RWPE2 (cell line): ENCODE measurements around the gene NTN1.

ENCODE experiments used
- ATAC-seq: fragments of 200-7000 bp; cut with Tn5 transposase; 3 replicates; pipeline ENCODE4 v1.9.1; 2021; ENCODE audit warnings: low read depth
- DNase-seq: peaks from one replicate; pipeline ENCODE4 v3.0.0-alpha.2; 2020; ENCODE audit warnings: low spot score
- H3K27ac ChIP-seq: fragments of 450-650 bp; 2 replicates; pipeline ENCODE4 v1.5.1; 2017; ENCODE audit warnings: mild to moderate bottlenecking; ENCODE audit not compliant: poor library complexity, severe bottlenecking
- H3K27me3 ChIP-seq: fragments of 250-450 bp; sonication (Bioruptor Pico); 2 replicates; pipeline ENCODE4 v1.5.1; 2021; ENCODE audit warnings: mild to moderate bottlenecking, moderate library complexity; ENCODE audit not compliant: insufficient read depth, poor library complexity, severe bottlenecking
- H3K36me3 ChIP-seq: fragments of 250-450 bp; sonication (Bioruptor Pico); 2 replicates; pipeline ENCODE4 v1.5.1; 2020; ENCODE audit warnings: low read depth, mild to moderate bottlenecking, moderate library complexity
- H3K4me1 ChIP-seq: fragments of 250-450 bp; sonication (Bioruptor Pico); 2 replicates; pipeline ENCODE4 v1.5.1; 2021; ENCODE audit warnings: mild to moderate bottlenecking, moderate library complexity; ENCODE audit not compliant: insufficient read depth, poor library complexity, severe bottlenecking
- H3K4me3 ChIP-seq: fragments of 250-450 bp; sonication (Bioruptor Pico); 2 replicates; pipeline ENCODE4 v1.5.1; 2021; ENCODE audit warnings: mild to moderate bottlenecking, moderate library complexity; ENCODE audit not compliant: severe bottlenecking
- H3K9me3 ChIP-seq: fragments of 250-450 bp; sonication (Bioruptor Pico); 2 replicates; pipeline ENCODE4 v1.5.1; 2021; ENCODE audit warnings: mild to moderate bottlenecking, moderate library complexity; ENCODE audit not compliant: severe bottlenecking
- TF ChIP-seq, protein P1 (sequence below): fragments of 450-650 bp; IDR thresholded peaks from one replicate; pipeline ENCODE4 v1.5.1; 2017; ENCODE audit warnings: mild to moderate bottlenecking, moderate library complexity; ENCODE audit not compliant: poor library complexity, severe bottlenecking

NTN1 gene

DNA sequence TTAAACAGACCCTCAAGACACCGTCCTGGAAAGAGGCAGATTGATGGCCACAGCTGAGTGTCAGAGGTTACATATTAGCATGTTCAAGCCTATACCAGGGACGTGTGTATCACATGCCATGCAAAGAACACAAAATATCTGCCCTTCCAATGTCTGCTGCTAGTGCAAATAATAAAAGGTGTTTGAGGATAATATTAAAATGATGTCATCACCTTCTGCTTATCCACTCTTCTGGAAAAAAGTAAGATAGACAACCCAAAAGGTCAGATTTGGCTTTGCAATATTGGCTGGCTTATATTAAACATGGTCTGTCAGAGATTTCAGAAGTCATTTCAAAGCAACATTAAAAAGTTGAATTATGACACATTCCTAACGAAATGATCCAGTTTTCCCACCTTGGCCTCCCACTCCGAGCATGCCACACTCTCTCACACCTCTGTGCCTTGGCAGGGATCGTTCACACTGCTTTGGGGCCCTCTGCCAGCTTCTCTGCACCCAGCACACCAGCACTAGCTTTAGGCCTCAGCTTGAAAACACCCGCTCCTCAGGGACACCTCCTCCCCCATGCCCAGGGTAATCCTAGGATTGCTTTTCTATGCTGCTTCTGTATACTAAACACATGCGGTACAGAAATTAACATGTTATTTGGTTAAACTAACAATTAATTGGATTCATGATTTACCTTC is 248.2 kb downstream of the NTN1 start:
- H3K4me1 ChIP-seq = no peaks in the 10 kb centered on the region
- H3K27me3 ChIP-seq = no peaks in the 10 kb centered on the region
- ATAC-seq (no peak), DNase-seq (no peak)
- H3K9me3 ChIP-seq = no peaks in the 10 kb centered on the region
- no peak overlapping the region for H3K27ac ChIP-seq
- no peak overlapping the region for H3K4me3 ChIP-seq
- no peaks in the 10 kb centered on the region for H3K36me3 ChIP-seq
- TF ChIP-seq, protein P1, sequence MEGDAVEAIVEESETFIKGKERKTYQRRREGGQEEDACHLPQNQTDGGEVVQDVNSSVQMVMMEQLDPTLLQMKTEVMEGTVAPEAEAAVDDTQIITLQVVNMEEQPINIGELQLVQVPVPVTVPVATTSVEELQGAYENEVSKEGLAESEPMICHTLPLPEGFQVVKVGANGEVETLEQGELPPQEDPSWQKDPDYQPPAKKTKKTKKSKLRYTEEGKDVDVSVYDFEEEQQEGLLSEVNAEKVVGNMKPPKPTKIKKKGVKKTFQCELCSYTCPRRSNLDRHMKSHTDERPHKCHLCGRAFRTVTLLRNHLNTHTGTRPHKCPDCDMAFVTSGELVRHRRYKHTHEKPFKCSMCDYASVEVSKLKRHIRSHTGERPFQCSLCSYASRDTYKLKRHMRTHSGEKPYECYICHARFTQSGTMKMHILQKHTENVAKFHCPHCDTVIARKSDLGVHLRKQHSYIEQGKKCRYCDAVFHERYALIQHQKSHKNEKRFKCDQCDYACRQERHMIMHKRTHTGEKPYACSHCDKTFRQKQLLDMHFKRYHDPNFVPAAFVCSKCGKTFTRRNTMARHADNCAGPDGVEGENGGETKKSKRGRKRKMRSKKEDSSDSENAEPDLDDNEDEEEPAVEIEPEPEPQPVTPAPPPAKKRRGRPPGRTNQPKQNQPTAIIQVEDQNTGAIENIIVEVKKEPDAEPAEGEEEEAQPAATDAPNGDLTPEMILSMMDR = no peak

- TF ChIP-seq, protein P1 = no peak
- no peaks in the 10 kb centered on the region for H3K27me3 ChIP-seq
- no peak overlapping the region for H3K27ac ChIP-seq
- no peaks in the 10 kb centered on the region for H3K4me1 ChIP-seq
- H3K4me3 ChIP-seq = no peak overlapping the region
- H3K36me3 ChIP-seq = no peaks in the 10 kb centered on the region
- DNase-seq (no peak), ATAC-seq (no peak)
- H3K9me3 ChIP-seq = no peaks in the 10 kb centered on the region
These were observed 249.6 kb downstream of the NTN1 start for GRCh38 chr17:9270921-9271320.

DNA sequence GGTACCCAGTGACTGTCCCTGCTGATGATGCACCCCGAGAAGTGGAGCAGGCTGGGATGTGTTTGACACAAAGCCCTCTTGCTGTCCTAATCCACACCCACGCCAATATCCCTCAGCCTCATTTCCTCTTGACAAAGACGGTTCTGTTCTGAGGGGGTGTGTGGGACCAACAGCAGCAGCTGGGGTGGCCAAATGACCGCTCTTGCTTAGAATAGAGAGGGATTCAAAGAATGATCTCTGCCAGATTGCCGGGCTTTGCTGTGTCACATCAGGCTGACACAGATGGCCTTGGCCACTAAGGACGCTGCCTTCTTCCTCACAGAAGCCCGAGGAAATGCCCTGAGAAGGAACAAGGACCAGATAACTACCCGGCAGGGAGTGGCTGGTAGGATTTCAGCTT is 250.7 kb downstream of the NTN1 start:
- Histone ChIP-seq H3K36me3 (no peaks in the 10 kb centered on the region), H3K27me3 (no peaks in the 10 kb centered on the region), H3K4me1 (no peaks in the 10 kb centered on the region), H3K27ac (no peak overlapping the region), H3K9me3 (no peaks in the 10 kb centered on the region), H3K4me3 (no peak overlapping the region)
- no peak for DNase-seq
- ATAC-seq = no peak
- TF ChIP-seq, protein P1 = no peak

GRCh38 chr17:9272501-9273200 is 251.3 kb downstream of the NTN1 start:
- Histone ChIP-seq H3K9me3 (no peaks in the 10 kb centered on the region), H3K36me3 (no peaks in the 10 kb centered on the region), H3K27ac (no peak overlapping the region), H3K4me1 (no peaks in the 10 kb centered on the region), H3K4me3 (no peak overlapping the region), H3K27me3 (no peaks in the 10 kb centered on the region)
- ATAC-seq (no peak), DNase-seq (no peak)
- TF ChIP-seq, protein P1 = no peak
